ENCODE results near the gene PXYLP1.

Gene PXYLP1

DNA sequence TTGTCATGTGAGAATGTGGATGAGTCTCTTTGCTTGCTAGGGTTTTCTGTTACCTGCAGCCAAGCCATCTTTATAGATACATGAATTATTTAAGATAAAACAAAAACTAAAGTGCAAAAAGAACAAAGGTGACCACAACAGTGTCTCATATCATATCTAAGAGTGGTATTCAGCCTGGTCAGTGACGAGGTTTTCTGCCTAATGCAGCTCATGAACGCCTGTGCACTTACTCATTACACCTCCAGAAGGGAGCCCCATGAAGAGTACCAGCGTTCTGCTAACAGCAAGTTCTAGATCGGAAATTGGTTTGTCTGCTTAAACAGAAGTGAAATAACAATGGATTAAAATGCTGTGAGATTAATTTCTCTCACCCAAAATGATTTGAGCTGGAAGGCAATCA lies 19.2 kb downstream of the PXYLP1 start:
- DNase-seq = no peak

DNA sequence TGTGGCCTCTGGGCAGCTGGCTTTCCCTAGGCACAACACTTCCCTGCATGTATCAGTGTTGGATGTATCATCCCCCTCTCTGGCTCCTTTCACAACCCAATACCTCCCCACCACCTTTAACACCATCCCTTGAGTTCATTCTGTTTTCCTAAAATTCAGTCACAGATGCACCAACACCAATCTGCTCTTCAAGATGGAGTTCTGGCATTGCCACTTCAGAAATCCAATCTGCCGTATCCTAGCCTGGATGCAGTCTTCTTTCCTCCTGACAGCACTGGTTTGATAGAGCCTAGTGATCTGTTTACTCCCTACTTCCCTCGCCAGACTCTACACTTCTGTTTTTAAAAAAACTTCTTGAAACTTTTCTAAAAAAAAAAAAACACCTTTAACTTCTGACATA lies 21.7 kb downstream of the PXYLP1 start:
- DNase-seq = no peak

DNA sequence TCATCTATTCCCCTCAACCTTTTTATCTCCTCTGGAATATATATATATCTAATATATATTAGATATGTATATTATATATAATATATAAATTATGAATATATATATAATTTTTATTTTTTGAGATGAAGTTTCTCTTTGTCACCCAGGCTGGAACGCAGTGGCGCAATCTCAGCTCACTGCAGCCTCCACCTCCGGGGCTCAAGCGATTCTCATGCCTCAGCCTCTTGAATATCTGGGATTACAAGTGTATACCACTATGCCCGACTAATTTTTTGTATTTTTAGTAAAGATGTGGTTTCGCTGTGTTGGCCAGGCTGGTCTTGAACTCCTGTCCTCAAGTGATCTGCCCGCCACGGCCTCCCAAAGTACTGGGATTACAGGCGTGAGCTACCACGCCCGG lies 22.2 kb downstream of the PXYLP1 start:
- DNase-seq = no peak

DNA sequence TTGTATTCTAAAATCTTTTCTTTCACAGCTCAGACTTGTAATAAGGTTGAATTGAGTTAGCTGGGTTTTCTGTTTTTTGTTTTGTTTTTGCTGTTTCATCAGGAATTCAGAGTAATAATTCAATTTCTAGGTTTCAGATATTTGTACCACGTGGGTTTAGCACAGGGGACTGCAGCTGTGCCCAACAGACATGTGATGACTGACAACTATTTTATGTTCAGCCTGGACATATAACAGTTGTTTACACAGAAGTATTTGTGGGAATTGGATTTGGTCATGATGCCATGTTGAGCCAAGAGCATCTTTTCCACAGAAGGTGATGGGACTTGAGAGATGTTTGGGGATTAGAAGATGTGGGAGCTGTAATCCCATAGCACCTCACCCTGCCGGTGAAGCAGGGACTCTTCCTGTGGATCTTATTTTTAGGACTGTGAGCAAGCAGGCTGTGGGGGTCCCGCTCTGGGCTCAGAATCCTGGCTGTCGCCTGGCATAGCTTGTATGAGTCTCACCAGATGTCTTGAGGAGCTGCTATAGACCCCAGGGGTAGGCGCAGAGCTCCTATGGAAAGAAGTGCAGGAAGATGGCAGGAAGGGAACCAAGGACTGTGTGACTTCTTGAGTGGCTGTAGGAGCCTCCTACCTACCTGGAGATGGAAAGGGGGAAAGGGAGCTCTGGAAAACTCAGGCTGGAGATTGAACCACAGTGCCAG lies 23.7 kb downstream of the PXYLP1 start:
- DNase-seq = no peak

DNA sequence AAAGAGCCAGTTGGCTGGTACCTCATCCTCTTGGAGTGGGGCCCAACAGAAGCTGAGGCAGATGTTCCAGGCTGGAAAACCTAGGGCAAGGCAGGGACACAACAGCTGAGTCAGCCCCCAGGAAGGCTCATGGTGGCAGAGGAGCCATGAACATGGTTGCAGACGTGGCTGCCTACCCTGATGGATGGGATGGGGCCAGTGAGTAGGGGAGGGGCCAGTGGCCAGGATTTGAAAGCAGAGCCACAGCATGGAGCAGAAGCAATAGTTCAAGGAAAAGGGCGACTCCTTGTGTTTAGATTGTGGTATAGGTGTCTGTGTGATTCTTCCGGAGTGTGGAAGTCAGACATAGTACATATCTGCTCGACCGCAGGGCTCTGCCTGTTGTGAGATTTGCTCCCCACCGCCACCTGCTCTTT lies 24.2 kb downstream of the PXYLP1 start:
- no peak for DNase-seq

DNA sequence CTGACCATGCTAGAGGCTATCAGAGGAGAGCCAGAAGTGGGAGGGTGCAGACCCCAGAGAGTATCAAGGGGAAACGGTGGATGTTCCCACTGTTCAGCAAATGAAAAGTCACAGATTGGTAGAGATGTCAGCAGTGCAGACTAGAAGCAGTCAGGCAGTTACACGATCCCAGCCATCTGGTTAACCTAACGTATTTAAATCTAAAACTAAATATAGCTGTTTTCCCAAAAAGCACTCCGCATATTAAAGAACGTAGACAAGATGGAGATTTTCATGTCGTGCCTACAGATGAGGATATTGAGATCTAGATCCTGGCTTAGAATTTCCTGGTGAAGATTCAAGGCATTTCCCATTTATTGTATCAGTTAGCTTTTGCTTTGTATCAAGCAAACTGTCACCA lies 25.2 kb downstream of the PXYLP1 start:
- no peak for DNase-seq

DNA sequence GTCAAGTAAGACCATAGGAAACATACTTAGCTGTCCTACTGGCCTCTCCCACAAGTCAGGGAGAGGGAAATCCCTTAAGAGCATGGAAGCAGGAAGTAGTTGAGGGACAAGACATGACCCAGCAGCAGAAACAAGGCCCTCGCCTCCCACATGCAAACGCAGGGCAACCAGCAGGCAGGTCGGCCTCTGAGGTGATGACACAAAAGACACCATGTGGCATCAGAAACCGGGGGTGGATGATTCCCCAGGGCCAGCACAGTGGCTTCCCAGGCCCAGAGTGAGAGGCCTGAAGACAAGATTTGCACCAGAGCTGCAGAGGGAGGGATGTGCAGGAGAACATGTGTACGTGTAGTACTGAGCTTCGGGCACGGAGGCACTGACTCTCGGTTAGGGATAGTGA lies 26.3 kb downstream of the PXYLP1 start:
- no peak for DNase-seq

DNA sequence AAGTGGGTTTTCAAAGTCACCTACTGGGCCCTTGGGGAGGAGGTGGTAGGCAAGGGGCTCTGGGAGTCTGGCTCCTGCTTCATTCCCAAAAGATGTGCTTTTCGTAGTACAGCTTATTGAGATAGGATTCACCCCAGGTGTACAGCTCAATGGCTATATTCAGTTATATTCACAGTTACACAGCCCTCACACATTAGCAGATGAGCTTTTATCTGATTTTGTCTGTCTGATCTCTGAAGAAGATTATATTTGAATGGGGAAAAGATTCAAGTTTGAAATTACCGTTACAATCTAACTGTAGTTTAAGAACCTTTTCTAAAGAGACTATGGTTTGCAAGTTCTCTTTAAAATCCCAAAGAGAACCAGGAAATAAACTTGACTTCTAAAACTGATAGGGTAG lies 27.3 kb downstream of the PXYLP1 start:
- no peak for DNase-seq

DNA sequence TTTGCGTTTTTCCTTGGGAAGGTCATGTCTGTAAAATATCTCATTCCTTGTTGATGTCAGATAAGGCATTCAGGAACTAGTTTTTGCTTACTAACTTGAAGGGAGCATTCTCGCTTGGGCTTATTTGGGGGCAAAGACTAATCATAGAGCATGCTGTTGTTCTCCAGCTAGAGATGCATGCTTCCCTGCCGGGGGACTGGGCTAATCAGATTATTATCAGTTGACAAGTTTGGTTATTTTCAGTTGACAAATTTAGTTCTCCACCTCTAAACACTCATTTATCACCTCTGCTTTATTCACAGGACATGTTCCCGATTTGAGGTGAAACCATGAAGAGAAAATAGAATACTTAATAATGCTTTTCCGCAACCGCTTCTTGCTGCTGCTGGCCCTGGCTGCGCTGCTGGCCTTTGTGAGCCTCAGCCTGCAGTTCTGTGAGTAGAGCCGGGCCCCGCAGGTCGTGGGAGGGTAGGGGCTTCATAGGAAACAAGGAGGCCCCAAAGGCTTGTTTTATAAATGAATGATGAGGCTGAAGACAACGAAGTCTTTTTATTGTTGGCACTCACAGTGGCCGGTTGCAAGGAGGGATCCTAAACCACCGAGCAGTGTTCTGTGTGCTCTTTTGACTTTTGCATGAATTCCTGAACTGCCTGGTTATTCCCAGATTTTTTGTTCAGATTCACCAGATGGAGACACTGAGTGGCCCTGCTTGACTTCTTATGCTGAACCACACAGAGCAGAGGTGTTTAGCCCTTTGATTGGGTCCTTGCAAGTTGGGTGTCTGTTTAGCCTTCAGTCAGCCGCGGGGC lies 28.4 kb downstream of the PXYLP1 start:
- no peak for DNase-seq

DNA sequence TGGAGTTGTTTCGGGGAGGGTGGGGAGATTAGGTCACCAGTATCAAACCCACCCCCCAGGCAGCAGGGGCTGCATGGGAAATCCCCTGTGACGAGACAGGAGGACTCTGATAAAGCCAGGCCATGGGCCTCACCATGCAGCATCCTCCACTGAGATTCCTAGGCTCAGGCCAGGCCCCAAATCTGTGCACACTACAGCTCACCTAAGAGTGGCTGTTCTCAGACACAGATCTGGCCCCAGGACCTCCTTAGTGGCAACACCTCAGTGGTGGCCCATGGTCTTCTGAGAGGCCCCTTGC lies 29.0 kb downstream of the PXYLP1 start:
- DNase-seq = no peak

DNA sequence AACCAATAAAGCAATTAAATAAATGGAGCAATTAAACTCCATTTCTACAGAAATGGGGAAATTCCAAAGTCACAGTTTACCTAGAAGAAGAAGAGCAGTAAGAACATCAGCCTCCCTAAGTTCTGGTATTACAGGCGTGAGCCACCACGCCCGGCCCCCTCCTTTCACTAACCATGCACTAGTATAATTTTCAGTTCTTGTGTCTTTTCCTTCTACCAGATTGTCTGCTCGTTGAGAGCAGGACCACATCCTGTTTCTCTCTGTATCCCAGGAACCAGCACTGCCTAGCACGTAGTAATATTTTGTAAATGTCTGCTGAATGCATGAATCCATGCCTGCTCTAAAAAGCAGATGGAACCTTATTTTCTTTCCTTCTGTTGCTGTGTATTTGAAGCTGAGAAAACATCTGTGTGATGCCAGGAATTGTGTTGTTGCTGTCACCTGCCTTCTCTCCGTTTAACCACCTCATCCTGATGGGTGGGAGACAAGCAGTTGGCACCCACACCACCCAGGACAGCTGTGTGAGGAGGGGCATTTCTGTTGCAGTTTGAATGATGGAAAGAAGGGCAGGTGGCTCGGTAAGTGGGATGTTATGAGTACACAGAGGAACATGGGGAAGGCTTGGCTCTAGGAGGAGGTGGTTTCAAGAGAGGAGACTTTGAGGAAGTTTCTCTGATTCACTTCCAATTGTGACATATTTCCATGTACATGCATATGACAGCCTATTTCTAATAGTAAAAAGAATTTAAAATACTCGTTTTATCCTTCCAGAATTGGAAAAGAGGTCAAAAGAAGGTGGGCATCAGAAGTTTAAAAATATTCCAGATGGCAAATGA lies 30.1 kb downstream of the PXYLP1 start:
- DNase-seq = no peak

DNA sequence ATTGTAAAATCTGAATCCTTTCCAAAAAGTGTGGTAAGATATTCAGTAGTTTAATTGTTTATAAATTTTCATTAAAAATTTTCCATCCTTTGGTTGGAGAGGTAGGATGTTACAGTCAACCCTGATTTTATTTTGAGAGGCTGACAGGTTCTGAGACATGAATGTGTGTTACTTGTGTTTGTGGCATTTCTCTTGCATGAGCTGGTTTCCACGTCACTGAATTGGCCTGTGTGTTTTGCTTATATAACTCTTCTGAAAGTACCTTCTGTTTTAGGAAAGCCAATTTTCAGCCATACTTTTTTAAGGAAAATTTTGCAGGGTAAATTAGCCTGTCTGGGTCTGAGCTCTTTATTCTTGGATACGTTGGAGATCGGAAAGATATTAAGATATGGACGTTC lies 30.7 kb downstream of the PXYLP1 start:
- DNase-seq = no peak

DNA sequence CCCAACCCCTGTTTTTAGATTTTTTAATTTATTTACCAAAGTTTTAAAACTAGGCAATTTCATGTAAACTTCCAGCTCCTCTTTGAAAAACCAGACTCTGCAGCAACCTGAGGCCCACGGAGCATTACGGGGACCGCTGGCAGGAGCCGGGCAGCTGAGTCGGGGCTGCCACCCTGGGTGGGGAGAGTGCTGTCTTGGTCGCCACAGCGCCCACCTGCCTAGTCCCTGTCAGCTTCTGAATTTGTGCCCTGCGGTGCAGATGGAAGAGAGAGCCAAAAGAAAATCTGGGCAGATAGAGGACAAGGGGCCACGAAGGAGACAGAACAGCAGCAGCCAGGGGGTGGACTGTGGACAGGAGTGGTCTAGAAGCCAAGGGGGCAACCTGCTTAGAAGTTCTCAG lies 34.6 kb downstream of the PXYLP1 start:
- no peak for DNase-seq

DNA sequence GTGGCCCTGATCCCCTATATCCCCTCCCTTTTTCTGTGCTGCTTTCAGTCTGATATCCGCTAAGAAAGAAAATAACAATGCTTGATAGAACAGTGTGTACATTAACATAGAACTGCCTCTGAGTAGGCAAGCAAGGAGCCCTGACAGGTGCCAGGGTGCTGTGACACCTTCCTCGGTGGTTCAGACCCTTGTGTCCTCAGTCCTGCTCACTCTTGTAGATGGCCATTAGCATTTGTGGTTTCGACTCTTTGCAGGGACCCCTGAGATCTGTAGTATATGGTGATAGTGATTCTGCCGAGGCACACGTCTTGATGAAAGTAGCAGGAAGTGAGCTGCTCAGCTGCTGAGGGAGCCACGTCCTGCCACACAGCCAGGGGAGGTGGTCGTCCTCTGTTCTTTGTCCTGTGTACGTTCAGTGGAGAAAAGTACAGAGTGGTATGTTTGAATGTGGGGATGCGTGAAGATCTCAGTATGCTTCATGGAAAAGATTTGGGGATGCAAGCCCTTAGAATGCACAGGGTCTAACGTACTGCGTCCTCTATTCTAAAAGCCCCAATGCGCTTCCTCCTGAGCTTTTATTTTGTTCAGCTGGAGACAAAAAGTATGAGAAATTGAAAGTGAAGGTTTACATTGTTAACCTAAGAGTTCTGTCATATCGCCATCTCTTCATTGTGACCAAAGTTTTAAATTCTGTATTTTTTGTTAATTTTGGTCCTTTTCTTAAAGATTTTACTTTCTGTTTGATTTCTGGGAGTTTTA lies 35.4 kb downstream of the PXYLP1 start:
- no peak for DNase-seq

DNA sequence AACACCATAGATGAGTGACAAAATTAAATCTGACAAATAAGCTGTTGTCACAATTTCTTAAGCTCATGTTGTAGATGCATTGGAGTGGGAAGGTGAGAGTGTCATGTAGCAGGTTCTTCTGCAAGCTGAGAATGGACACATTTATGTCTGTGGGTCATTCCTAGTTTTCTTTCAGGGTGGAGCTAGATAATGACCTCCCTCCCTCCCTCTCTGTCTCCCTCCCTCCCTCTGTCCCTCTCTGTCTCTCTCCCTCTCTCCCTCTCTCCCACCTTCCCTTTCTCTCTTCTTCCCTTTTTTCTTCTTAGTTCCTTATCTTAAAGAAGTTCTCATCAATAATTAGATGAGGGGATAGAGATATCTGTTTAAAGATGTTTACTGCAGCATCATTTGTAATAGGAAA lies 36.0 kb downstream of the PXYLP1 start:
- DNase-seq = no peak

DNA sequence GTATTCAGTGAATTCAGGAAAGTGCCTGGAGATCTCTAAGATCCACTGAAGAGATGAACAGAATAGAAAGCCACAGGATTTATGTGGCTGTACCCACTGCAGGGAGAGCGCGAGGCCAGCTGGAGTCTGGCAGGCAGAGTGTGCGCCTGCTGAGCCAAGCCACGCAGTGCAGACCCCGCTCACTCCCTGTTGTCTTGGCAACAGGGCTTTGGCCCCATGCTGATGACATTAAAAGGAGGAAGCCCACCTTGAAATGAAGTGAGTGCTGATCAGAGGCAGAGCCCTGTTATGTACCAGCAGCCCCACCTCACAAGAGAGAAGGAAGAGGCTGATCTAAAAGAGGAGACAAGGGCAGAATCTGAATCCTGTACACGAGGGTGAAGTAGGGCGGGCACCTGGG lies 36.7 kb downstream of the PXYLP1 start:
- DNase-seq = no peak

DNA sequence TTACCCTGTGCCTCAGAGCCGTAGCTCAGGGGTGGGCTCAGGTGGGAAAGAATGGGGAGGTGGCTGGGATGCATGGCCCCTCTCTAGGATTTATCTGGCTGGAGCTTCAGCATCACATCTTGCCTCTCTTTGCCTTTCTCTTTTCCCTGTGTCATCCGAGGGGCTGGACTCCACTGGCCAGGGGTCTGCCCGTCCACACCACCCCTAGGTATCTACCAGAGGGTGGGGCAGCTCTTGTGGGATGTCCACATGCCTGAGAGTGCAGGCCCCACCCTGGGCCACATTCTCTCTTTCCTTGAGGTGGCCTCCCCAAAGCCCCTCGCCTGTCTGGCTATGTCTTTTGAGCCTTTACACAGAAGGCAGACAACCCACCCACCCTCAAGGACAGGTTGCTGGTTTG lies 37.2 kb downstream of the PXYLP1 start:
- DNase-seq = no peak

DNA sequence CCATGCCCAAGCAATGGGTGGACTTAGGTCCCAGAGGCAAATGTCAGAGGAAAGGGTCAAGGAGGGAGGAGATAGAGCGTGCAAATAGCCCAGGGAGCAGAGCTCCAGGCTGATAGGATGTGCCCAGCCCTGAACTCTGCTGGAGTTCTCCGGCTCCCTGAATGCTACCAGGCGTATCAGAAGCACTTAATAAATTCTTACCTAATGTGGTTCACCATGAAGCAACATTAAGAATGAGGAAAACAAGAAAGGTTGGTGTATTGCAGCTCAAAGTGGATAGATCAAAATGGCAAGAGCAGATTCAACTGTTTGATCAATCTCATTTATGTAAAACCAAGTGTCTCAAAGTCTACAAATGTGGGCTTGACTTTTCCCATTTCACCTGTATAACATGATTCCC lies 38.3 kb downstream of the PXYLP1 start:
- no peak for DNase-seq

DNA sequence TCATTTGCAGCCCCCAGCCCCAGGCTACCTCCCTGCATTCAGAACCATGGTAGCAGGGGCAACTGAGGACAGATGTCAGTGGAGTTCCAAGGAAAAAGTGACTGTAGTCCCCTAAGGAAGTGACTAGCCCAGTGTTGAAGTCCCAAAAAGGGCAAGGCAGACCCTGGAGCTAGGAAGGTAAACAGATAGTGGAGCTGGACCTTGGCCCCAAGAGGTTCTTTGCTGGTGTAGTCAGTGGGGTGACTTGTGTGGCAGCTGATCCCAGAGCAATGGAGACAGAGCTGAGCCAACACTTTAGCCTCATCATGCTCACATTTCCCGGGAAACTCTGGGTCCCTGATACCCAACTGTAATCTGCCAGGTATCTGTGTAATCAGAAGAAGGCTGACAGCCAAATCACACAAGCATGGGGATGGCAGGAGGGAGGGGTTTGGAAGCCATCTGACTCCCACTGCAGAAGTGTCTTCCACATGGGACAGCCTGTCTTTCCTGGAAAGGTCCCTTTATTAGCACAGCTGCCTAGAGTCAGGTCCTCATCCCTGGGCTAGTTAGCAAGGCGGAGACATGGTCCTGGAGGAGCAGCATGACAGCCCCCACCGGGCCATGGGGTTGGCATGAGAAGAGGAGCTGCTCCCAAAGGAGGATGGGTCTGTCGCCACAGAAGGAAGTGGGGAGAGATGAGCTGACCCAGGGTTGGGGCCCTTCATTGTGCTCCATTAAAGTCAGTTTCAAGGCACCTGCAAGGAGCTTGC lies 39.8 kb downstream of the PXYLP1 start:
- no peak for DNase-seq

DNA sequence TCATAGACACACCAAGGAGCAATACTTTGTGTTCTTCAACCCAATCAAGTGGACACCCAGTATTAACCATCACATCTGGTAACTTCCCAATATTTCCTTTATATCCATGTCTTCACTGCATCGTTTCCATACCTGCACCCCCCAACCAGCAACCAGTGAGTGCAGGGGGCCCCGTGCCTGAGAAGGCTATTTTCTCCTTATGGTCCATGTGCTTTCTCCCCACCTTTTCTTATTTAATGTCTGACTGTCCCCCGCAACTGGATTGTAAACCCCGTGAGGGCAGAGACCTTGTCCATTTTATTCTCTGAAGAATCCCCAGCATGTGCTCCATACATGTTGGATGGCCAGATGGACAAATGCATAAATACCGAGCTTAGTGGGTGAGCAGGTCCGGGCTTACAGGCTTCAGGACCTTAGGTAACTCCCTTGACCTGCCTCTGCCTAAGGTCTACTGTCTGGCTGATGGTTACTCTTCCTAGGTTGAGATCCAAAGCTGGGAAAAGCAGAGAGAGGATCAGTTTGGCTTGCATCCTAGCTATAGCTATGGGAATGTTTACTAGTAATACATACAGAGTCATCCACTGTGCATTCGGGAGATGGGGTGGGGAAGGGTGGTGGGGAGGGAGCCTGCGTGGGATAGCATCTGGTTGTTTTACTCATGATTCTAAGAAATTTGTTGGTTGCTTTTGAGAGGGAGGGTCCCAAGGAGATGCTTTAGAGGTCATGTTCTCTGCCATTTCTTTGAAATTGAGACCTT lies 41.5 kb downstream of the PXYLP1 start:
- DNase-seq = no peak

DNA sequence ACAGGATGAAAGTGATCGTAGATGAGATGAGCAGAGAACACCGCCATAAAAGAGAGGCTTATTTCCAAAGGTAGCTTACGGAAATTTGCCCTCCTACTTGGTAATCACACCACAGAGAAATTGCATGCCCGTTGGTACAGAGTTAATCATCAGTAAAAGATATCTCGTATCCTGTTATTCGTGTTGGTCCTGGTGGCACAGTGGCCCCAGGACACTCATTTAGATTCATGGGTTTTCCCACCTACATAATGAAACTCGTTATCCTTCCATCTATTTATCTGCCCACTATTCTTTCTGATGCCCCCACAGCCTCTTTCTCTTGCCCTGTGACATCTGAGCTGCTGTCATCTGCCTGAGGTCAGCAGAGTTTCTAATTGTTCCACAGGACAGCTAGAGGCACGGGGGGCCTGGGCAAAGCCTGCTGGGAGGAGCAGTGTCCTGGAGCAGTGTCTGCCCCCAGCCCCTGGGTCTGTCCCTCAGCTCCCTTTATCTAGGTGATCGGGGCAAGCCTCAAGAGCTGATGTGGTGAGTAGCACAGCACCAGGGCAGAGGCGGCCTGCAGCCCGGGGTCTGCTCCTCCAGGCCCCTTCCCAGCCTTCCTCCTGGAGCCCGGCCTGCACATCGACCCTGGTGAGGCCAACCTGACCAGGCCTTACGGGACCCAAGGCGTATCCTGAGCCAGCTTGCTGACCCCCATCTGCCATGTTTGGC lies 42.2 kb downstream of the PXYLP1 start:
- DNase-seq = no peak

Data from NCI-H774 (cell line).